C1 segment of cervical spinal cord (tissue), 14 donors: ENCODE results near the gene VWCE.

Source experiments
- DNase-seq, 14 donors: peaks; one replicate each; lab custom pipeline; 2025; lab: John Stamatoyannopoulos, UW

Gene VWCE

DNA sequence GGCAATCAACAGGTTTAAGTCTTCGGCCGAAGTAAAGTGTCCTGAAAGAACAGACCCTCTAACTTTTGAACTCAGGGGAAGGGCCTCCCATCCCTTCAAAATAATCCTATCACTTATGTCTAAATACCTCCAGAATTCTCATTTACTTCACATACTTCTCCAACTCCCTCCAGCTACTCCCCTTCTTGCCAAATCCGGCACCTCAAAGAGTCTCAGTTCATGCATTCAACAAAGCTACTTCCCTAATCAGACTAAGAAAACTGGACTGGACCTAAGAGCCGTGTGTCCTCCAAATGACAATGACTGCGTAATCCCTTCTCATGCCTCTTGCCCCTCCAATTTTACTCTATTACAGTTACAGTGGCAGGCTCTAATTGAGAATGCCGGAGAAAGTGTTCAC lies 36.5 kb upstream of the VWCE start:
- DNase-seq, result no peak

DNA sequence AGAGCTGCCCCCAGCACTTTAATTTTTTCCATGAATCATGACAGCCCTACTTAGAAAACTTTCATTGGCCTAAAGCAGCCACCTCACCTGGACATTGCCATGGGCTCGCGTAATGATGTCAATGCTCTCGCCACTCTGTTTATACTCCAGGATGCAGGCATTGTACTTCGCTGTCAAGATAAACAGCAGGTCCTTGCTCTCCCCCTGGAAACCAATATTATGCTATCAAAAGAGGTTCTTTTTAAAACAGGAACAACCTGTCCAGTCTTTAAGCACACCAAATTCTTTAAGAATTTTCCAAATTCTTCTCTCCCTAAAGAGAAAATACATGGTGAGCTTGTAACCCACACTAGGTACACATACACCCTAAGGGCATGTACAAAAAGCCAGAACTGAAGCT lies 34.8 kb upstream of the VWCE start:
- no peak for DNase-seq

DNA sequence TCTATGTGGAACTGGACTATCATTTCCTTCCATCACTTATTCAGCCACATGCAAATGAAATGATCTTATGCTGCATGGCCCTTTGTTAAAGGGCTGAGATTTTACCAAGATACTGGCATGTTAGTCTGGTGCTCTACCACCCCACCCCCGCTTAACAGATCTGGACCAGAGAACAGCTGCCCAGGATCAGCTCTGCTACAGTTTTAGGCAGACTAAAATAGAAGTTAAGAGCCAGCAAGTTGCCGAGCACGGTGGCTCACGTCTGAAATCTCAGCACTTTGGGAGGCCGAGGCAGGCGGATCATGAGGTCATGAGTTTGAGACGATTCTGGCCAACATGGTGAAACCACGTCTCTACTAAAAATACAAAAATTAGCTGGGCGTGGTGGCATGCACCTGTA lies 33.2 kb upstream of the VWCE start:
- DNase-seq, result no peak

DNA sequence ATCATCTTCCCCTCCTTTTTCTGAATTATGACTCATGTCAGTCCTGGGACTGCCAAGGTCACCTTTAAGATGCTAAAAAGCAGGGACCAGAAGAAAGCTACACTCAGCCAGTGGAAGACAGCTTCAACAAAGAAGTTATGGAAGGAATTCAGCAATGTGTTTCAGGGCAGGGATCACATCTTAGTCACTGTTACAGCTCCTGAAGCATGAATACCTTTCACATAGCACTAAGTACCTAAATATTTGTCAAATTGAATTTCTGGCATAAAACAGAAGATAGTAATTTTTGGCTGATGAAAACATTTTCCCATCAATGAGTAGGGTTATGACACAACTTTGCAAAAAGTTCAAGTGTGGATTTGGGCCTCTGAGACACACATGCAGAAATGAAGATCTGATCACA lies 32.6 kb upstream of the VWCE start:
- no peak for DNase-seq

DNA sequence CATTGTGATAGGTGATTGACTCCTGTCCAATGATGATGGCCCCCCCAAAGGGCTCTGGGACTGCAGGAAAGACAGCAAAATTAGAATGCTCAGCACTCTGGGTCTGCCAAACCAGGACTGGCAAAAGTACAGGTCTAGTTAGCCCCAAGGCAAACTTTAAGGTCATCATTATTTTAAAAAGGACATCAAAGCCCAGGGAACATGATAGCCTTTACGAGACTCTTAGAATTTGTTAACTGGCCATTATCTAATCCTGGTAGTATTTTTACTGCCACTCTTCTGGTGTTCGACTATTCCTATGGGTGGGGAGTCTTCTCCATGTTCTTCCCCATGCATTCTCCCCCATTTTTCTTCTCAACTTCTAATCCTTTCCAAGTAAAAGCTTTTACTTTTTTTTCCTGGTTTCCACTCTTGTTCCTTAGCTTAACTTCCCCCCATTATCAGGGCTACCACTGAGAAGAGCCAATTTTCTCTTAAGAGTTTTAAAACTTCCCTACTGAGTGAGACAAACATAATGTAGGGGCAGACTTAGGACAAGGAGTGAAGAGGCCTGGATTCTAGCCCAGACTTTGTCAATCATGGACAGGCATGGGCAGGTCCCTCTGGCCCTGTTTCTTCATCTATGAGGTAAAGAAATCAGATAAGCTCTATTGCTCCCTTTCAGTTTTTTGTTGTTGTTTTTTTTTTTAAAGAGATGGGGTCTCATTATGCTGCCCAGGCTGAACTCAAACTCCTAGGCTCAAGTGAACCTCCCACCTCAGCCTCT lies 30.7 kb upstream of the VWCE start:
- DNase-seq, result no peak

DNA sequence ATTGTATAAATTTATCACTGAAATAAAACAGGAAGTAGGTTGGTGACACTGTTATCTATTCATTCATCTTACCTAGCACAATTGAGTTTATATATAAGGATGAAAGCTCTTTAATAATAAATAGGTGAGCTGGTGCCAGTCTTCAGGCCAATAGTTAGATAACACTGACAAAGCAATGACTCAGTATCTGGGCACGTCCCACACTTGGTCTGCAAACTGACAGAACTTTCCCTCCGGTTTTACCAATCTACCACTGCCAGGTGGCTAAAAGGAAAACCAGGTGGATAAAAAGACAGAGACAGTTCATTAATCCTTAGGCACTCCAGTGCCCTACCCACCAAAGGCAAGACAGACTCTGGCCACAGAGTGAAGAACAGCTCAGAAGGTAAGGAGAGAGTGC lies 20.1 kb upstream of the VWCE start:
- no peak for DNase-seq

DNA sequence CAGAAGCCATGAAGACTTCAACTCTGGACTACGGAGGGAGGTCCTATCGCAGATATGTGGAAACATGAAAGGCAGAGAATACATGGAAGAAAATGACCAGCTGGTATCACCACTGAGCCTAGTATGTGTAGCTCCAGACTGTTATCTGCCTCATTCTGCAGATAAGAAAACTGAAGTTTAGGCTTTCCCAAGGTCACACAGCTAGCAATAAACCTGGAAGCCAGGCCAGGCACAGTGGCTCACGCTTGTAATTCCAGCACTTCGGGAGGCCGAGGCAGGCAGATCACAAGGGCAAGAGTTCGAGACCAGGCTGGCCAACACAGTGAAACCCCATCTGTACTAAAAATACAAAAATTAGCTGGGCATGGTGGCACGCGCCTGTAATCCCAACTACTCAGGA lies 15.6 kb upstream of the VWCE start:
- no peak for DNase-seq

DNA sequence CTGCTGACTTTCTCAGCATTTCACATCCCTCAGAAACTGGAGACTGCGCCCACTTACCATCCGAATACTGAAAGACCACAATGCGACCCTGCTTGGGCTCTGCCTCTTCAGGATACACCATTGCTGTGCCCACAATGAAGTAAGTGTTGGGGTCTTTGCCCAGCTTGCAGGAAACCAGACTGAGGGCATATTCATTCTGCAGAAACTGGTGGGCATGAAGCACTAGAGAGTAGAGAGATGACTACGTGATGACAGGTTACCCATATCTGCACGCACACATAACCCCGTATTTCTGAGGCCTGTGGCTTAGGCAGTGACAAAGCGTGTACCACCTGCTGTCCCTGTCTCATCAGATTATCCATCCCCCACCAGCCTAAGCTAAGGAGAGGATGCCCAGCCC lies 14.6 kb upstream of the VWCE start:
- DNase-seq, result no peak

DNA sequence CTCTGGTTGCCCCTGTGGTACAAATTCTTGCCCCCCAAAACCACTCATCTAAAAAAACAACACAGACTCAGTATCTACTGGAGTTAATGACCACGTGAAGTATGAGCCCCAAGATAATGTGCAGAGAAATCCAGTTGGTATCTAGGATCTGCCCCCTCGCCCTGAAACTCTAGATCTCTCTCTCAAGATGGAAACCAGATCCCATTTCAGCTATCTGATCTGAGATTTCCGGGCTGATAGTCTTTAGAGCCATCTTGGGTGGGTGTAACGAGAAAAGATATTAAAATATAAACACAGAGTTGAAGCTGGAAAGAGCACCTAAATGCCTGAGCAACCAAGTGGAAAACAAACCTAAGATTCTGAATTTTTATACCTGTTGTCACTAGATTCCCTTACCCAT lies 14.0 kb upstream of the VWCE start:
- DNase-seq, result no peak

DNA sequence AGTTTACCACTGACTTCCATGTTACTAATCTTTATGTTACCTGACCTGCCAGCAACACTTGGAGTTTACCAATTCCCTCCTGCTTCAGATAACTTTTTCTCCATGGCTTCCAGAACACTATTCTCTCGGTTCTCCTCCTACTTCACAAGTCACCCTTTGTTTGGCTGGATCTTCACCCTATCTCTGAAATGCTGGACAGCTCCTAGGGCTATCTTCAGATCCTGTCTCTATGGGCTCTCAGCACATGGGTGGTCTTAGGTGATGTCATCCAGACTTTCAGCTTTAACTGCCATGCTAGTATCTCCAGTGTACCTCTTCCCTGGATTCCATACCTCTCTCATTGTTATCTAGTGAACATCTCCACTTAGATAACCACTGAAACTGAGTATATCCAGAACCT lies 12.2 kb upstream of the VWCE start:
- no peak for DNase-seq

DNA sequence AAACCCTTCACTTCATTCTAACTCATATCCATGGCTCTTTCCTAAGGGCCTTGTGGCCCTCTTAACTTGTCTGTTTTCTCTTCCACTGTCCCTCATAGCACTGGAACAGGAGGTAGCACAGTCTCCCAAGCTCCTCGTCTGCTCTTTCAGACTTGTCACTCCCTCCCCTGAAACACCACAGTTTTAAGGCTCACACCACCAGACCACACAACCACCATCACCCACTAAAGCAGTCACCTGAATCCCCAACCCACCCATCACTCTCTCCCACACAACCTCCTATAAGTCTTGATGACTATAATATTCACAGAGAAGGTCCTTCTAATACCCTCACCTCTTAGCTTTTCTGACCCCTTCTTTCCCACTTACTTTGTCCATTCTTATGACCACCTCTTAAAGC lies 11.1 kb upstream of the VWCE start:
- DNase-seq, result no peak

DNA sequence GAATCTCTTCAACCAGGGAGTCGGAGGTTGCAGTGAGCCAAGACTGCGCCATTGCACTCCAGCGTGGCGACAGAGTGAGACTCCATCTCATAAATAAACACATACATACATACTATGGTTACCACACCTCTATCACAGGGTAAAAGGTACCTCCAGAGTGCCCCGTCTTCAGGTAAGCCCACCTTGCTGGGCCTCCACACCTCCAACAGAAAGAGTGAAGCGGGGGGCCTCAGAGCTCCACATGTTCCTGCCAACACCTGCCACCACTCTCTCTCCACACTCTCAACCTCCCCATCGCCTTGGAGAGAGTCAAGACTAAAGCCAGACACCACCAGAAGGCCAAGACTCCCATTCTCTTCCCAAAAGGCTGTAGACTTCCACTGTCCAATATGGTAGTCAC lies 10.3 kb upstream of the VWCE start:
- no peak for DNase-seq

DNA sequence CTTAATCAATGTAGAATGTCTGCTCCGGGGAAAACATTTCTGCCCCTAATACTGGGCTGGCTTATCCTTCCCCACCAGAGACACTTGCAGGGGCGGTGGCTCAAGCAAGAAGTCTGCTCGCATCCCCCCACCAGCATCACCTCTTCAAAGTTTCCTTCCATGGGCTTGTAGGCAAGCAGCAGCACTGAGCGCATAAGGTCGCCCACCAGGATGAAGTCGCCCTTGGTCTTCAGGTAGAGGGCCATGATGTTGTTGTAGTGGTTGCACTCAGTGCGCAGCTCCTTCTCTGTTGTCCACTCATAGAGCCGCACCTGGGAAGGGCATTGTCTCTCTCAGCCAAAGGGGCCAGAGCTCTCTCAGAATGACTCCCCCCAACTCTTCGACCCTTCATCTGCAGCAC lies 8.6 kb upstream of the VWCE start:
- no peak for DNase-seq

DNA sequence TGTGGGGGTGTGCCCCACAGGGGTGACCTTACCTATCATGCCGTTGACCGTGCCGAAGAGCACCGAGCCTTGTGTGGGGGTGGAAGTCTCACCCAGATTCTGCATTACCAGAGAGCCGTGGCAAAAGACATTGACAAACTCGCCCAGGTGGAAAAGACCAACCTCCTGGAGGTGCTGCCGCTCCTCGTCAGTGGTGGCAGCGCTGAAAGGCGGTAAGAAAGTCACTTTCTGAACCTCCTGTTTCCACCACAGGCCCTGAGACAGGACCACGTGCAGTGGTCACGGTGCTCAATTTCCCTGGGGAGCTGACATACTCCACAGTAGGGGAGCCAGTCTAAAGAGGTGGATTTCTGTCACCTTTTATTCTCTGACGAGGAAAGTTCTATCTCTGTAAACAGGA lies 7.4 kb upstream of the VWCE start:
- DNase-seq, result no peak

DNA sequence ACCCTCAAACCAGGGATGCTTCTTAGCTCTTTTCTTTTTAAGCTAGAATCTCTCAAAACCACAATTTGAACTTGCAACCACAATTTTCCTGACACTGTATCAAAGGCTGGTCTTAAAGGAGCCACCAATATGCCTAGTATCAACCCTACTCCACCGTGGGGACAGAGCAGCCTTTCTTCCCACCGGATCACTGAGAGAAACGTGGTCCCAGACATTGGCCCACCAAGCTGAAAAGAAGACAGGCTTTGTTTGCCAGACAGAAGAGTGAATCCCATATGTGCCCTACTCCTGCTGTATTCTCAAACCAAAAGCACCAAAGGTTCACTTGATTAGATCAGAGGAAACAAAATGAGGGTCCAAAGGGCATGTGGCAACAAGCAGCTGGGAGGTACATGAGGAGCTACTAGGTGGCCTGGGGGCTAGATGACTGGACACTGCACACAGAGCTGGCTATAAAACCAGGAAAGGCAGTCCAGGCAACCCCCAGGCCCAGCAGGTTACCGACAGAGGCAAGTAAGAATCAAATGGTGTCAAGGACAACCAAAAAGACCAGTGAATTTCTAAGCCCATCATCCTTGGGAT lies 3.6 kb upstream of the VWCE start:
- DNase-seq, result no peak

DNA sequence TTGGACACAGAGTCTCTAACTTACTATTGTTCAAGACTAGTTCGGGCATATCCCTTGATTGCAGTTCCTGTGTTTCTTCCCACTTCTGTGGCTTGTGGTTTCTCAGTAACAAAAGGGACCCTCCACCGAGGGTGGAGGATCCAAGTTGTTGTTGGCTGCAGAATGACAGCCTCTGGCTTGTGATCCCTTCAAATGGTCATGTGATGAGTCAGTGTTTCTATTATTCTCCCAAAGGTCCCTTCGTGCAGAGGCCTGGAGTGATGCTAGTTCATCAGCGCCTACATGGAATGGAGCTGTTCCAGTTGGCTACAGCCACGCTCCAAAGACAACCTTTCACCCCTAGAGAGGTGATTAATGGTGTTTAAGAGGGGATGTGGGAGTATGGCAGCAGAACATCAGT lies 2.6 kb upstream of the VWCE start:
- peak in 8 of 14 donors; percentile 6 to 30 (median 14) for DNase-seq

DNA sequence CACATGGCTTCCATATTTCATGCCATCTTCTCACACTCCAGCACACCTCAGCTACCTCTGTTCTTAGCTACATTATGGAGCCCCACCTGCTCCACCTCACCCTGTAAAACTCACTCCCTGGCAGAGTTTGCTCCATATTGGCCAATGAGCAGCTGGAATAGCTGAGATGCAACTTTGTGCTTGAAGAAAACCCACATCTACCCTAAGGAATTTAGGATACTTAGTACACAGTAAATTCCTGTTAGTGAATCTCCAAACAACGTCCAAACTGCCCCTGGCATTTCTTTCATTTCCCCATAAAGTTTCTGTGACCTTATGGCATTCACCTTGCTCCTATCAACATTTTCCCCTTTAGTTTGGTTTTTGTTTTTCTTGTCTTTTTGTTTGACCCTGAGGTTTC lies 2.2 kb upstream of the VWCE start:
- no peak for DNase-seq

DNA sequence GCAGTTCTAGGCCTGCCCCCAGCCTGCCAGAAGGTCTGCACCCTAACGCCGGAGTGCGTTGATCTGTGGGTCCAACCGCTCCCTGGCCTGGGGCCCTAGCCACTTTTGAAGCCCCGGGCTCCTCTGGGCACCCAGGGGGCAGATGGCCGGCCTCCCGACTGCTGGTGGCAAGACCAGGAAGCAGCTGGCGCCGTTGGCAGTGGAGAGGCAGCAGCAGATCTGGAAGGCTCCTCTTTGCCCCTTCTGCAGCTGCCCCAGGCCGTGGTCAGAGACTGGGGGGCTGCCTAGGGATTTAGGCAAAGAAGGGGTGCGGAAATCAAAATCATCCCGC lies 445 bp upstream of the VWCE start:
- no peak for DNase-seq

DNA sequence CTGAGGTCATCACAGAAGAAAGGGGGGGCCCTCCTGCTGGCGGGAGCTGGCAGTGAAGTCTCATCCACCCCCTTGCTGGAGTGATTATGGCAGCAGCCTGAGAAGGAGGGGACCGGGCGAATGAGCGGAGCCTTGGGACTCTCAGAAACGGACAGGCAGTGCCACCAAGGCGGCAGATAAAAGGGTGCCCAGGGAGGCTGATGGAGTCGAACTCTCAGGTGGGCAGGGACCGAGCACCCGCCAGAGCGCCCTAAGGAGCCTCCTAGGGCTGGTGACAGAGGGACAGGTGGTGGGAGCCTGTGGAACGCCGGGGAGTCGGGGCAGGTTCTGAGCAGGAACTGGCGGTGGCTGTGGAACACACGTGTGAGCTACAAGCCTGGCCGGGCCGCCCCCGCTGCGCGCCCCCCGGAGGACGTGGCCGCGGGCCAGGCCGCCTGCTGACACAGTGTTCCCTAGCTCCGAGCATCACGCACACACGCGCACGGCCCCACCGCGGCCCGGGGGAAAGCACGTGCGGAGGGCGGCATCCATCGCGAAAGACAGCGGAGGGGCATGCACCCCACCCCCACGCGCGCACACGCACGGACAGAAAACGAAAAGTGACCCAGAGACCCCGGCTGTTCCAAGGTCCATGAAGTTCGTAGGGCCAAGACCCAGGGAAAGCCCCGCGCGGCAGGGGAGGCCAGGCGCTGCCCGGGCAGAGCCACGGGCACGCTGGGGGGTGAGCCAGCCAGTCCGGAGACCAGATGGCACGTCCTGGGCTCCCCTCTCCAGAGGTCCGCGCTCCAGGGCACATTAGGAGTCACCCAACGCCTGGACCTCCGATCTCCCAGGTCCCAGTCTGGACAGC lies 1.0 kb downstream of the VWCE start:
- peak in 5 of 14 donors; percentile 25 to 55 (median 48) for DNase-seq

DNA sequence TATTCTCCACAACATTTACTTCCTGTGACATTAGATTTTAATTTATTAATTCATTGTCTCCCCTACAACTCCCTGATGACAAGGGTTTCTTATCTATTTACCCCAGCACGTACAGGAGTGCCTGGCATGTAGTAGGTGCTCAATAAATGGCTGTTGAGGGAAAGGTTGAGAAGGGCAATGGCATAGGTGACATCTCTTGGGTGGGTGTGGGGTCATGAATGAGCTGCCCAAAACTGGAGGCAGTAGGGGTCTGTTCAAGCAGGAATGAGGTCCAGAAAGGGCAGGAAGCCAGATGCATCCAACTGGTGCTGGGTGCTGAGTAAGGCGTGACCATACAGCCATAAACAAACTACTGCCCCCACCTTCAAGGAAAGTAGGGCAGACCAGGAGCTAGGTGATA lies 2.8 kb downstream of the VWCE start:
- no peak for DNase-seq

DNA sequence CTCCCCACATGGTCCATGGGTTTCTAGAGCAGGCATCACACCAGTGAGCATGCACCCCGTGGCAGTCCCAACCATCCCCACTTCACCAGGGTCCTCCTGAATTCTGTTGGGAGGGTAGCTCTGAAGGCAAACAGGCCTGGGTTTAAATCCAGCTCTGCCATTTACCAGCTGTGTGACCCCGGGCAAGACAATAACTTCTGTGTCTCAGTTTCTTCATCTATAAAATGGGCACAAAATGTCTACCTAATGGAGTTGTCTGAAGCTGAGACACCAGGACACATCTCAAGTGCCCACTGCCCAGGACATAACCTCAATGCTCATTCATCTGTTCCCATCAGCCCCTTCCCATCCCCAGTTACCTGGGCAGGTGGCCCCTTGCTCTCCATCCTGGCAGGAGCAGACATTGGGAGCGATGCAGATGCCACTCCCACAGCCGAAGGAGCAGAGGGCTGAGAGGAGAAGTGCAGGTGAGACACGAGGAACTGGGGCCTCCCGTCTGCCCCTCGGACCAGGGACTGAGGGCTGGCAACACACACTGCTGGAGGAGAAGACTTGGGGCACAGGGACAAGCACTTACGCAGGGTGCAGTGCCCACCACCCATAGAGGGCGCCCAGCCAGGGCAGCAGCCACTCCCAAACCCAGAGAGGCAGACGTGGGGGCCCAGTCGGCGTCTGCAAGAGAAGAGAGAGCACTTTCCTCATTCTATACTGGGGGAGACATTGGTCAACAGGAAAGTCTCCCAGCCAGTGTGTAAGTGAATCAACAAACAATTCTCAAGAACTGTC lies 4.0 kb downstream of the VWCE start:
- DNase-seq, result no peak

DNA sequence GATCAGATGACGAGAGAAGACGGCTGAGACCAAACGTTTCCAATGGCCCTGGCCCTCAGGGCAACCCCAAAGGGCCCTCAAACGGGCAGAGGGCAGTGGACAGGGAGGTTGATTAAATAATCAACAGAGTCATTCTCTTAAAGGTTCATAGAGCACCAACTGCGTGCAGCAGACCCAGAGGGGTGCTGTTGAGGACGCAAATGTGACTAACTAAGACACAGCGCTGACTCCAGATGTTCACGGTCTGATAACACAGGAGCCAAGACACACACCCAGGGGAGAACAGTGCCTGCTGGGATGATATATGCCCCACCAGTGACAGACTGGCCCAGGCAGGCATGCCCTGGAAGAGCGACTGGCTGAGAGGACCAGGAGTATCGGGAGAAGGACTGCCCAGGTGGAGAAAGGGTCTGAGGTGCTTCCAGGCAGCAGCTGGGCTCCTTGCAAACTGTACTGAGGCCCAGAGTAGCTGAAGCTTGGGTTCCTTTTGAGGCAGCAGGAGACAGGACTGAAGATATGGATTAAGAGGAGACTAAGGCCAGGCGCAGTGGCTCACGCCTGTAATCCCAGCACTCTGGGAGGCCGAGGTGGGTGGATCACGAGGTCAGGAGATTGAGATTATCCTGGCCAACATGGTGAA lies 7.7 kb downstream of the VWCE start:
- DNase-seq, result no peak
